Activated CD4-positive, alpha-beta T cell treated with anti-CD3 and anti-CD28 coated beads for 36 hours (primary cell): ENCODE measurements around the gene LRMDA. TPM values are rescaled to one million over a fixed set of nuclear protein-coding genes. Genes with fewer than 3 reads are reported as not detected.

Experiments
- ATAC-seq: fragments of 200-7000 bp; cut with Tn5 transposase; one replicate; pipeline ENCODE4 v1.10.0; 2021; ENCODE audit warnings: mild to moderate bottlenecking, moderate library complexity
- CTCF ChIA-PET: fragments of 350-600 bp; sonication (Branson Sonifier 250); formaldehyde crosslinking; loops from one replicate; lab custom pipeline; 2021; ENCODE audit warnings: antibody characterized with exemption; lab: Charles Lee
- POLR2A ChIA-PET: fragments of 350-600 bp; sonication (Branson Sonifier 250); formaldehyde crosslinking; loops from one replicate; lab custom pipeline; 2021; ENCODE audit warnings: antibody characterized with exemption, inconsistent platforms; lab: Charles Lee
- DNase-seq: peaks from one replicate; pipeline ENCODE4 v3.0.0-alpha.2; 2020
- H3K27ac Mint-ChIP-seq: one replicate; pipeline ENCODE4 v1.8.0; 2021; ENCODE audit warnings: mixed read lengths
- H3K27me3 Mint-ChIP-seq: one replicate; pipeline ENCODE4 v1.8.0; 2021; ENCODE audit warnings: mixed read lengths
- H3K36me3 Mint-ChIP-seq: one replicate; pipeline ENCODE4 v1.8.0; 2021; ENCODE audit warnings: low read depth, mixed read lengths
- H3K4me1 Mint-ChIP-seq: one replicate; pipeline ENCODE4 v1.8.0; 2021; ENCODE audit warnings: mixed read lengths
- H3K4me3 Mint-ChIP-seq: one replicate; pipeline ENCODE4 v1.8.0; 2021; ENCODE audit warnings: mild to moderate bottlenecking, moderate library complexity, mixed read lengths
- H3K9me3 Mint-ChIP-seq: one replicate; pipeline ENCODE4 v1.8.0; 2021; ENCODE audit warnings: low read depth, mixed read lengths
- intact Hi-C, 2 experiments: fragments of 100-400 bp; cut with DNase I in 1 of 2; cut with micrococcal nuclease in 1 of 2; formaldehyde crosslinking; loops; one replicate each; pipeline versions ENCODE4 v1.14.2 to v1.15.1; 2022 to 2024; cut with DNase I, micrococcal nuclease
- total RNA-seq, 2 experiments: library from RNA; stranded (reverse); gene quantifications; one replicate each; pipeline ENCODE4 v1.2.3, GENCODE V29; 2021

The LRMDA gene
- total RNA-seq, 2 experiments from 2014 or later = not detected

DNA sequence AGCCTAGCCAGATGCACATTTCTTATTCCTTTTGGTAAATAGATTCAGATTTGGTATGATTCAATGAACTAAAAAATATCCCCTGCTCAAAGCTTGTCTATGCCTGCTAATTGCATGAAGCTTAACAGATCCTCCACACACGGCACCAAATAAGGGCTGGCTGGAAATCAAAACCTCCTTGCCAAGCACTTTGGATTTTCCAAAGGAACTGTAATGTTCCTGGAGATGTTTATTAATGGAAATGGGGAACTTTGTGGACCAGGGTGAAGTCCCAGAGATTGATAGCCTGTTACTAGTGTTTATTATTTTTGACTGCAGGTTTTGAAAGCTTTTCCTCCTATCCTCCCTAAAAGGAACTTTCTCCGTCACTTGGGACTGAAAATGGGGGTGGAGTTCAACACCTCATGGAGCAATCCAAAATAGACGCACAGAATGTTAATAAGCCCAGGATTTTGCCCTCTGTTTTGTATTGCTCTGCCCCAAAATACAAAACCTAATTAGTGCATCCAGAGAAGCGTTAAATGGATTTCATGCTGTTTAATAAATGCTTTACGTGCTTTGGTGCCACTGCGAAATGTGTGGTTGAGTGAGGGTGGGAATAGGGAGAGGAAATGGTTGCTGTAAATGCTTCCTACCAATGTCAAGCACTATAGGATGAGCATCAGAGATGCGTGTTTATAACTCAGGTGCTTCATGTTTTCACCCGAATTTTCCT, 1027.7 kb downstream of the LRMDA start:
- intact Hi-C loops = no loop called here
- ChIA-PET POLR2A (no interaction called here), CTCF (no interaction called here)
- Mint-ChIP-seq H3K4me1 (no peaks in the 10 kb centered on the region), H3K27ac (no peak overlapping the region), H3K36me3 (no peaks in the 10 kb centered on the region), H3K9me3 (peaks cover 5% of the 10 kb centered on the region), H3K4me3 (no peak overlapping the region), H3K27me3 (peaks cover 1% of the 10 kb centered on the region)
- DNase-seq (no peak), ATAC-seq (no peak)

DNA sequence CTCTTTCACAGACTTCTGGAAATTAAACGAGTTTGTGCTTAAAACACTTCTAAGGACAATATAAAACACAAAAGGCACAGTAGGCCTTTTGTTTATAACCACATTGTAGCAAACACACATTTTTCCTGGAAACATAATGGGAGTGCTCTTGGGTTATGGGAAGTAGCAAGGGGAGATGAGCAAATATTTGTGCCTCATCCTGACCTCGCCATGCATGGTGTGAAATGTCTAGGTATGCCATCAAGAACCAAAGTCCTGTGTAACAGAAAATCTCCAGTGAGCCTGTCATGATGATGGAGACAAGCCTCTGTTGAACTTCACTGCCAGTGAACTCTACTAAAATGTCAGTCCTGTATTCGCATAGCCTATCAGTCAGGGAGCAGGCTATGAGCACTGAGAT, 1029.6 kb downstream of the LRMDA start:
- CTCF ChIA-PET = no interaction called here
- POLR2A ChIA-PET = no interaction called here
- ATAC-seq (no peak), DNase-seq (no peak)
- intact Hi-C loops = no loop called here
- peaks cover 4% of the 10 kb centered on the region for H3K9me3 Mint-ChIP-seq
- no peaks in the 10 kb centered on the region for H3K36me3 Mint-ChIP-seq
- no peaks in the 10 kb centered on the region for H3K27me3 Mint-ChIP-seq
- H3K4me3 Mint-ChIP-seq = no peak overlapping the region
- no peaks in the 10 kb centered on the region for H3K4me1 Mint-ChIP-seq
- no peak overlapping the region for H3K27ac Mint-ChIP-seq

DNA sequence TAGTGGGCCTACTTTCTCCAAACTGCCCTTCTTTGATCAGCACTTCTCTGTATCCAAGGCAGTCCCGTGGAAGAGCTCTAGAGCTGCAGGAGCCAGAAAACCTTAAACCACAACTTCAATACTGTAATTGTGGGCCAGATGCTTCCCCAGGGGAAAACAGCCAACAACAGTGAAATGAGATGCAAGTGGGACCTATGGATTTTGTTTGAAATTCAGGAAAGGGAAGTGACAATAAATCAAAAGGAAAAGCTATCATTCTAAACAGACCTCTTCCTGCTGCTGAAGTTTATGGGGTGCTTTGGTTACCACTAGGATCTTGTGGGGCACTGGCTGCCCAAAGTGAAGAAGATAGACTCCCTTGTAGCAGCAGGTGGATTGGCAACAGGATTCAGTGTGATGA, 1031.7 kb downstream of the LRMDA start:
- intact Hi-C loops = no loop called here
- Mint-ChIP-seq H3K4me1 (no peaks in the 10 kb centered on the region), H3K4me3 (no peak overlapping the region), H3K27me3 (no peaks in the 10 kb centered on the region), H3K9me3 (no peaks in the 10 kb centered on the region), H3K27ac (no peak overlapping the region), H3K36me3 (no peaks in the 10 kb centered on the region)
- POLR2A ChIA-PET = no interaction called here
- no peak for DNase-seq
- CTCF ChIA-PET = no interaction called here
- no peak for ATAC-seq

DNA sequence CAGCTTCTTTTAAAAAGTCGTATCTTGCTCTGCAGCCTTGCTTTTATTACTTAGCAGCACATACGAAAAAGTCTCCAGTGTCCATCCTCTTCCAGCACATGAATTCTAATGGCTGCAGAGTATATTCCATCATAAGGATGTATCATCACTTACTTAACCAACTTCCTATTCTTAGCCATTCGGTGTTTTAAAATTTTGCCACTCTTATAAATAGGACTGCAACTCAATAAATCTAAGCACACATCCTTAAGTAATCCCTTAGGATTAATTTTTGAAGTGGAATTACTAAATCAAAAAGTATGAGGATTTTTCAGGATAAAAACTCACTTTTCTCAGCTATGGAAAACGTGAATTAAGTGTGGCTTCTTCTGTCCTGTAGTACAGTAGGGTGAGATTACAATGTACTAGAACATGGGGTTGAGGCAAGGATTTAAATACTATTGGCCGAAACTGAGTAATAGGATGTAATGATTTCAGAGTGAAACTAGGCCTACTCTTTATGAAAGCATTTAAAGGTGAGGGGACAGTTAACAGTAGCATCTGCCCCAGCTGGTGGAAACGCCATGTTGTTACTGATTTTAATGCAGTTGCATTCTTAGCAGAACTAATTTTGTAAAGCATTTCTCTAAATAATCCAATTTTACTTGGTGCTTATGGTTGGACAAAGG, 1035.5 kb downstream of the LRMDA start:
- Mint-ChIP-seq H3K9me3 (peaks cover 2% of the 10 kb centered on the region), H3K4me1 (no peaks in the 10 kb centered on the region), H3K27ac (no peak overlapping the region), H3K4me3 (no peak overlapping the region), H3K27me3 (no peaks in the 10 kb centered on the region), H3K36me3 (no peaks in the 10 kb centered on the region)
- DNase-seq (no peak), ATAC-seq (no peak)
- ChIA-PET CTCF (interaction anchor here (0.7 kb wide), 1 partner anchor 230 kb away, joined by 3 read pairs; no protein-coding TSS in a partner anchor), POLR2A (no interaction called here)
- intact Hi-C loops = no loop called here

DNA sequence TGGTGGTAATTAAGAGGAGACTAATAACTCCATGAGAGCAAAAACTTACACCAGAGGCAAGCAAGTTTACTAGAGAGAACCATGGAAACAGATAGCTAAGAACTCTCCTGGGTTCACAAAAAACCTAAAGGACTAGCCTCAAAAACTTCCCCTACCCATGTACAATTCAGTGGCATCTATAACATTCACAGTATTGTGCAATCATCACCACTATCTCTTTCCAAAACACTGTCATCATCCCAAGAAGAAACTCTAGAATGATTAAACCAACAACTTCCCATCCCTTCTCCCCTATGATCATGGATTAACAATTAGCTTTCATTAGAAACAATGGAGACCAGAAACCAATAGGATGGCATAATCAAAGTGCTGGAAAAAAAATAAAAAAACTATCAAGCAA, 1038.3 kb downstream of the LRMDA start:
- ATAC-seq (no peak), DNase-seq (no peak)
- H3K36me3 Mint-ChIP-seq = no peaks in the 10 kb centered on the region
- ChIA-PET POLR2A (no interaction called here), CTCF (no interaction called here)
- no peaks in the 10 kb centered on the region for H3K4me1 Mint-ChIP-seq
- no peaks in the 10 kb centered on the region for H3K27me3 Mint-ChIP-seq
- H3K27ac Mint-ChIP-seq = no peak overlapping the region
- peaks cover 2% of the 10 kb centered on the region for H3K9me3 Mint-ChIP-seq
- no peak overlapping the region for H3K4me3 Mint-ChIP-seq
- intact Hi-C loops = no loop called here

DNA sequence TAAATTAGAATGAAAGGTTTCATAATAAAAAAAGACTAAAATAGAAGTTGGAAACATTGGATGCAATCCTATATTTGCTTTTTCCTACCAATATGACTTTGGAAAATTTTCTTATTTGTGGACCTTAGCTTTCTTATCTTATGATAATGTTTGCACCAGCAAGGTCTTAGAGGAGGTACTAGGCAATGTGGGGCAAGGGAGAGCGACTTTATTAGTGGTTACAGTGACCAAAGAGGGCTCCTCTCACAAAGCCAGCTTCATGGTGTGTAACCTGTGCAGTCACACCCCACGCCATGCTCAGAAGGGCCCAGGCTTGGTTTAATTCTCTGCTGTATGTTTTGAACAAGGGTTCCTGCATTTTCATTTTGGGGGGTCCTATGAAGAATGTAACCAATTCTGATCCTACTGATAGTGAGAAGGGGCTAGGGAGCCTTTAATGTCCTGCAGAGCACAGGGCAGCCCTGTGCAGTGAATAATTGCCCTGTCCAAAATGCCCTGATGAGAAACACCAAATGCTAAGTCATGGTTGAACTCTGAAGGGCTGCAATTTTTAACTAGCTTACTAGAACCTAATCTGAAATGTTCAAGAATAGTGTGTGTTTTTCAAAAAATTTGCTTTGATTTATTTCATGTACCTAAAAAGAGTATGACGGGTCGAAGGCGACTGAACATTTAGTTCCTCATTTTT, 1047.8 kb downstream of the LRMDA start:
- POLR2A ChIA-PET = no interaction called here
- H3K9me3 Mint-ChIP-seq = no peaks in the 10 kb centered on the region
- no peak for DNase-seq

DNA sequence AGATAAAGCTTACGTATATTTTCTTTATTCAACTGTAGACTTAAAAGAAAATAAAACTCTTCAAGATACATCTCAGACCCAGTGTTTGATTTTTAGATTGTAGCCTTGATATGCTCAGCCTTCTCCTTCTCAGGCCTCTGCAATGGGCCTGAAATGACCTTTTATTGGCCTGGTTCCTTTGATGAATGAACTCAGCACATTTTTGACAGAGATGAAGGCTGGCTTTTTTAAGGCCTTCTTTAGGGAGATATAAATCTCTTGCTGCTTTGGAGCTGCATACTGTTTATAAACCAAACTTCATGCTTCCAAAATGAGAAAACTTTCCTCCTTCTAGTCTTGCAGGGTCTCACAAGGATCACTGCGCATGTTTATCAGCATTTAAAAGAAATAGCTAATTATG, 1049.8 kb downstream of the LRMDA start:
- no peak overlapping the region for H3K27ac Mint-ChIP-seq
- intact Hi-C loops = no loop called here
- no peak for DNase-seq
- ChIA-PET POLR2A (no interaction called here), CTCF (no interaction called here)
- H3K4me3 Mint-ChIP-seq = no peak overlapping the region
- no peaks in the 10 kb centered on the region for H3K36me3 Mint-ChIP-seq
- H3K27me3 Mint-ChIP-seq = no peaks in the 10 kb centered on the region
- no peaks in the 10 kb centered on the region for H3K9me3 Mint-ChIP-seq
- ATAC-seq = no peak
- H3K4me1 Mint-ChIP-seq = no peaks in the 10 kb centered on the region

More for the DNA sequence above, 1047.8 kb downstream of the LRMDA start:
- H3K4me3 Mint-ChIP-seq = no peak overlapping the region
- H3K4me1 Mint-ChIP-seq = no peaks in the 10 kb centered on the region
- CTCF ChIA-PET = interaction anchor here (0.5 kb wide), 1 partner anchor 1080 kb away, joined by 4 read pairs; no protein-coding TSS in a partner anchor
- ATAC-seq = no peak
- no peaks in the 10 kb centered on the region for H3K27me3 Mint-ChIP-seq
- H3K36me3 Mint-ChIP-seq = no peaks in the 10 kb centered on the region
- intact Hi-C loops = no loop called here
- H3K27ac Mint-ChIP-seq = no peak overlapping the region

DNA sequence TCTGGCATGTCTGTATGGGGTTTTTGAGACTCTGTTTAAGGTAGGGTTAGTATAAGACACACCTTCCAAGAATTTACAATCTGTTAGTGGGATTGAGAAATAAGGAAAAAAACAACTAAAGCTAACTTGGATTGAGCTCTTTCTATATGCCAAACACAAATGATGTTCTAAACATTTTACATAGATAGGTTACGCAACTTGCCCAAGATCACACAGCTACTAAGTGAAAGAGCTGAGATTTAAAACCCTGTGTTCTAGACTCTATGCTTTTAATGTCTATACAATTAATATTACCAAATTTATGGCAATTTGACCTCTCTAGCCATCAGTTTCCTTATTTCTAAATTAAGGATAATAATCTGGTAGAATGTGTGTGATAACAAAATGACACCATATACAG, 1056.2 kb downstream of the LRMDA start:
- peaks cover 26% of the 10 kb centered on the region for H3K9me3 Mint-ChIP-seq
- intact Hi-C loops = no loop called here
- H3K4me1 Mint-ChIP-seq = no peaks in the 10 kb centered on the region
- ATAC-seq (no peak), DNase-seq (no peak)
- H3K27me3 Mint-ChIP-seq = no peaks in the 10 kb centered on the region
- no peaks in the 10 kb centered on the region for H3K36me3 Mint-ChIP-seq
- POLR2A ChIA-PET = no interaction called here
- H3K4me3 Mint-ChIP-seq = no peak overlapping the region
- CTCF ChIA-PET = no interaction called here
- no peak overlapping the region for H3K27ac Mint-ChIP-seq

DNA sequence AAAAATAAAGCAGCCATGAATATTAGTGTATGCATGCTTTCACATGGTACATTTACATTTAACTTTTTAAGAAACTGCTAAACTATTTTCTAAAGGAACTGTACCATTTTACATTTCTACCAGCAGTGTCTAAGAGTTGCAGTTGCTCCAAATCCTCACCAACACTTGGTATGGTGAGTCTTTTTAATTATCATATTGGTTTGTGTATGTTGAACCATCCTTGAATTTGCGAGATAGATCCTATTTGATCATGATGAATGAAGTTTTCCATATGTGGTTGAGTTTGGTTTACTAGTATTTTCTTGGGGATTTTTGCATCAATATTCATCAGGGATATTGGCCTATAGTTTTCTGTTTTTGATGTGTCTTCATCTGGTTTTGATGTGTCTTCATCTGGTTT, 1057.2 kb downstream of the LRMDA start:
- POLR2A ChIA-PET = no interaction called here
- H3K4me3 Mint-ChIP-seq = no peak overlapping the region
- intact Hi-C loops = no loop called here
- CTCF ChIA-PET = no interaction called here
- no peak overlapping the region for H3K27ac Mint-ChIP-seq
- H3K36me3 Mint-ChIP-seq = no peaks in the 10 kb centered on the region
- peaks cover 26% of the 10 kb centered on the region for H3K9me3 Mint-ChIP-seq
- DNase-seq (no peak), ATAC-seq (no peak)
- H3K27me3 Mint-ChIP-seq = no peaks in the 10 kb centered on the region
- no peaks in the 10 kb centered on the region for H3K4me1 Mint-ChIP-seq

DNA sequence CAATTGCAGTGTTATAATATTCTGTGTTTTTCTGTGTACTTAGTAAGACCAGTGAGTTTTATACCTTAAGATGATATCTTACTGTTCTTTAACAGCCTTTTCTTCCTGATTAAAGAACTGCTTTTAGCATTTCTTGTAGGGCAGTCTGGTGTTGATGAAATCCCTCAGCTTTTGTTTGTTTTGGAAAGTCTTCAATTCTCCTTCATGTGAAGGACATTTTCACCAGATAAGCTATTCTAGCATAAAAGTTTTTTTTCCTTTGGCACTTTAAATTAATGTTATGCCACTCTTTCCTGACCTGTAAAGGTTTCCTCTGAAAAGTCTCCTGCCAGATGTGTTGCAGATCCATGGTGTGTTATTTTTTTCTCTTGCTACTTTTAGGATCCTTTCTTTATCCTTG, 1059.8 kb downstream of the LRMDA start:
- no peaks in the 10 kb centered on the region for H3K27me3 Mint-ChIP-seq
- H3K9me3 Mint-ChIP-seq = peaks cover 29% of the 10 kb centered on the region
- intact Hi-C loops = no loop called here
- POLR2A ChIA-PET = no interaction called here
- CTCF ChIA-PET = no interaction called here
- DNase-seq (no peak), ATAC-seq (no peak)
- no peak overlapping the region for H3K4me3 Mint-ChIP-seq
- no peaks in the 10 kb centered on the region for H3K36me3 Mint-ChIP-seq
- H3K27ac Mint-ChIP-seq = no peak overlapping the region
- H3K4me1 Mint-ChIP-seq = no peaks in the 10 kb centered on the region

DNA sequence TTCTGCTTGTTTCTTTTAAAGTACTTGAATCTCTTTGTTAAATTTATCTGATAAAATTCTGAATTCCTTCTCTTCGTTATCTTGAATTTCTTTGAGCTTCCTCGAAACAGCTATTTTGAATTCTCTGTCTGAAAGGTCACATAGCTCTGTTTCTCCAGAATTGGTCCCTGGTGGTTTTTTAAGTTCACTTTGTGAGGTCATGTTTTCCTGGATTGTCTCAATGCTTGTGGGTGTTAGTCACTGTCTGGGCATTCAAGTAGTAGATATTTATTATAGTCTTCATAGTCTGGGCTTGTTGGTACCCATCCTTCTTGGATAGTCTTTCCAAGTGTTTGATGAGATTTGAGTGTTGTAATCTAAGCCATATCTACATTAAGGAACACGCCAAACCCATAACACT, 1060.6 kb downstream of the LRMDA start:
- Mint-ChIP-seq H3K27ac (no peak overlapping the region), H3K4me1 (no peaks in the 10 kb centered on the region), H3K9me3 (peaks cover 29% of the 10 kb centered on the region), H3K4me3 (no peak overlapping the region), H3K27me3 (no peaks in the 10 kb centered on the region), H3K36me3 (no peaks in the 10 kb centered on the region)
- ChIA-PET CTCF (no interaction called here), POLR2A (no interaction called here)
- no peak for ATAC-seq
- intact Hi-C loops = no loop called here
- DNase-seq = no peak
